ENCODE data around the gene EID2B.
A peak's percentile ranks its signal among the peaks of the same experiment; 100 is the strongest.

EID2B gene

GRCh38 chr19:39497996-39498797 lies 34.5 kb downstream of the EID2B start:
- peak; percentile 91 for DNase-seq

DNA sequence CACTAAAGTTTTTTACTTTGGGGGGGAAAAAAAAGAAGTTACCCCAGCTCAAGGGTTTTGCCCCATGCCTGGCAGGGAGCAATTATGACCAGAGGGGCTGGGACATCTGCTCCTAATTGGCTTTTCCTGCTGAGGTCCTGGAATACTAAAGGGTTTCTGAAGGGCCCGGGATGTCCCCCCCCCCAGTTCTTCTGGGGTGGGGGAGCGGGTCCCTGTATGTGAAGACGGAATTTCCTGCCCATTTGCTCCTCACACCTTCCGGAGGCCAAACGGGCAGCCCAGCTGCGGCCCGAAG lies 35.0 kb downstream of the EID2B start:
- no peak for DNase-seq

DNA sequence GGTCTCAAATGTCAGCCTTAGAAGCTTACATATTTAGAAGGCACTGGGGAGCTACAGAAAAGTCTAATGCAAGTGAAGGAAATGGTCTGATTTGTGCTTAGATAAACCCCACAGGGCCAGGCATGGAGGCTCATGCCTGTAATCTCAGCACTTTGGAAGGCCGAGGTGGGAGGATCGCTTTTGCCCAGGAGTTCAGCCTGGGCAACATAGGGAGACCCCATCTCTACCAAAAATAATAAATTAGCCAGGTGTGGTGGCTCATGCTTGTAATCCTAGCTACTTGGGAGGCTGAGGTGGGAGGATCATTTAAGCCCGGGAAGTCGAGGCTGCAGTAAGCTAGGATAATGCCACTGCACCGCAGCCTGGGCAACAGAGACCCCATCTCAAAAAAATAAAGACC lies 36.6 kb downstream of the EID2B start:
- no peak for DNase-seq

DNA sequence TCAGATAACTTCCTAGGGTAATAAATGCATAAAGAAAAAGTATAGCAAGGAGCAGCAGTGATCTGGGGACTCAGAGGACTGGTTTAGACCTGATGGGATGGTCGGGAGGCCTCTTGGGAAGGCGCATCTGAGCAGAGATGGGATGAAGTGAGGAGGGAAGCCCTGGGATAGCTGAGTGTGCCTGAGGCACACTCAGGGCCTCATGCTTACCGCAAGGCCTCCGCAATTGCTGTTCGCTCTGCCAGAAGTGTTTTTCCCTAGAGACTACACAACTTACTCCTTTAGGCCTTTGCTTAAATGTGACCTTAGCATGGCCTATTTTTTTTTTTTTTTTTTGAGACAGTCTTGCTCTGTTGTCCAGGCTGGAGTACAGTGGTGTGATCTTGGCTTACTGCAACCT lies 38.0 kb downstream of the EID2B start:
- DNase-seq: no peak

- DNase-seq: no peak
These were observed 39.9 kb downstream of the EID2B start for GRCh38 chr19:39492788-39493187.

DNA sequence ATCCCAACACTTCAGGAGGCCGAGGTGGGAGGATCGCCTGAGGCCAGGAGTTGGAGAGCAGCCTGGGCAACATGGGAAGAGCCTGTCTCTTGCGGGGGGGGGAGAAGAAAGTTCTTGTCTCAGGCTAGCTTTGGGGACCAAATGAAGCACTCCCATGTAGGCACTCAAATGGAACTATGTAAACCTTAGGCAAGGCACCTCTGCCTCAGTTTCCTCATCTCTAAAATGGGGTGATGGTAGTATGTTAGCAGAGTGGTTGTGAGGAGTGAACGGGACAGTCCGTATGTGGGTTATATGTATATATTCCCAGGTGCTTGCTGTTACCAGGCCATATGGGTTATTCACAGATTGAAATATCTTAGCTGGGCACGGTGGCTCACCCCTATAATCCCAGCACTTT lies 40.4 kb downstream of the EID2B start:
- DNase-seq: no peak

DNA sequence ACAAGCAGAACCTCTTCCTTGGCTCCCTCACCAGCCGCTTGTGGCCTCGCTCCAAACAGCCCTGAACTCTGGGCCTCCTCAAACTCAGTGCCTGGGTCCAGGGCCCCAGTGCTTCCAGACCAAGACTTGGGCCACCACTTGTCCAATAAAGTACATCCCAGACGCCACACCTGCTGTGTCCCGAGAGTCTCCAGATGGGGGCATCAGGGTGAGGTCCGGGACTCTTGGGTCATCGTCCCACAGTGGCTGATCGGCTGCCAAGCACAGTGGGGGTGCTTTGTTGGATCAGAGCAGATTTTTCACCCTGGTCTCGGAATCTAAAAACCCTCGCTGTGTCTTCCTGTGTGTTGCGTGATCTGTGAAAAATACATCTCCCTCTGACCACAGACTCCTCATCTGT lies 42.9 kb downstream of the EID2B start:
- DNase-seq: no peak

DNA sequence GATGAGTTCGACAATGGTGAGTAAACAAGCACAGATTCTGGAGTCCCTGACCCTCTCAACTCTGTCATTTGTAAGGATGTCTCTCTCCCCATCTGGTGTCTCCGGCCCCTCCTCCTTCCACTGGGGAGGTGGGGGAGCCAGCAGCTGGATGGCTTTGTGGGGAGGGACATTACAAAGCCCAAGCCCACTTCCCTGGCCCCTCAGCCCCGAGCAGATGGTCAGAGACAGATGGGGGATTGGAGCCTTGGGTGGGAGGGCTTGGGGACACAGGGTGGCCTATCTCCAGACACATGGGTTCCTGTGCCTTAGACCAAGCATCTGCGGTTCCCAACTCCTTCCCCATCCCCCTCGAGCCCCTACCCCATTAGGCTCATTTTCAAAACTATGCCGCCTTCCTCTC lies 49.5 kb downstream of the EID2B start:
- DNase-seq: peak; percentile 77

GRCh38 chr19:39481676-39482075 lies 51.0 kb downstream of the EID2B start:
- DNase-seq: no peak

GRCh38 chr19:39481229-39481545 lies 51.5 kb downstream of the EID2B start:
- no peak for DNase-seq
